MCF 10A (cell line): ENCODE data around the gene ZNF747. TPM values are rescaled to one million over a fixed set of nuclear protein-coding genes. Genes with fewer than 3 reads are reported as not detected.

Experiments used
- BruUV-seq: library from RNA; stranded (reverse); fragments of 400-500 nt; replicated peaks from 2 replicates; lab custom pipeline; 2021; lab: Mats Ljungman, UMichigan
- CTCF ChIA-PET: fragments of 300-600 bp; sonication (Branson Sonifier 250); formaldehyde crosslinking; extraction: SDS; loops from one replicate; lab custom pipeline; 2021; ENCODE audit warnings: antibody characterized with exemption, inconsistent platforms; lab: Yijun Ruan, JAX
- POLR2A ChIA-PET: fragments of 300-600, 350-650 bp; sonication (Branson Sonifier 250); formaldehyde crosslinking; extraction: SDS; loops from one replicate; lab custom pipeline; 2020; ENCODE audit warnings: antibody characterized with exemption, inconsistent platforms; lab: Yijun Ruan, JAX
- DNase-seq: peaks from one replicate; pipeline ENCODE4 v3.0.0-alpha.2; 2018; ENCODE audit not compliant: unreplicated experiment
- H3K27ac Mint-ChIP-seq: one replicate; pipeline ENCODE4 v1.8.0; 2022; ENCODE audit warnings: mild to moderate bottlenecking, low read depth, mixed read lengths; ENCODE audit not compliant: unreplicated experiment
- H3K27me3 Mint-ChIP-seq: one replicate; pipeline ENCODE4 v1.8.0; 2022; ENCODE audit warnings: mixed read lengths; ENCODE audit not compliant: insufficient read depth, unreplicated experiment
- H3K36me3 Mint-ChIP-seq: one replicate; pipeline ENCODE4 v1.8.0; 2022; ENCODE audit warnings: mild to moderate bottlenecking, moderate library complexity, mixed read lengths; ENCODE audit not compliant: insufficient read depth, unreplicated experiment
- H3K4me1 Mint-ChIP-seq: one replicate; pipeline ENCODE4 v1.8.0; 2022; ENCODE audit warnings: mixed read lengths; ENCODE audit not compliant: insufficient read depth, unreplicated experiment
- H3K4me3 Mint-ChIP-seq: one replicate; pipeline ENCODE4 v1.8.0; 2022; ENCODE audit warnings: mild to moderate bottlenecking, moderate library complexity, mixed read lengths; ENCODE audit not compliant: unreplicated experiment
- H3K9me3 Mint-ChIP-seq: one replicate; pipeline ENCODE4 v1.8.0; 2022; ENCODE audit warnings: mixed read lengths; ENCODE audit not compliant: unreplicated experiment
- intact Hi-C: fragments of 100-400 bp; cut with micrococcal nuclease; formaldehyde crosslinking; loops from 2 replicates; pipeline ENCODE4 v1.14.1; 2022
- microRNA-seq: library from miRNA; unstranded; fragments of <30 nt; microRNA quantifications from one replicate; pipeline ENCODE4 v1.2.0, GENCODE V29; 2022
- total RNA-seq: library from RNA; stranded (reverse); gene quantifications from 2 replicates; pipeline ENCODE4 v1.2.3, GENCODE V29; 2022
- TF ChIP-seq, protein P1 (sequence below): fragments of 200-600 bp; IDR thresholded peaks from one replicate; pipeline ENCODE4 v1.8.0; 2022; ENCODE audit warnings: antibody characterized with exemption, mild to moderate bottlenecking; ENCODE audit not compliant: unreplicated experiment

The ZNF747 gene
- total RNA-seq, 1 experiment from 2014 or later, result 13.7 TPM

GRCh38 chr16:30485818-30486436, 48.7 kb downstream of the ZNF747 start:
- TF ChIP-seq, protein P1, sequence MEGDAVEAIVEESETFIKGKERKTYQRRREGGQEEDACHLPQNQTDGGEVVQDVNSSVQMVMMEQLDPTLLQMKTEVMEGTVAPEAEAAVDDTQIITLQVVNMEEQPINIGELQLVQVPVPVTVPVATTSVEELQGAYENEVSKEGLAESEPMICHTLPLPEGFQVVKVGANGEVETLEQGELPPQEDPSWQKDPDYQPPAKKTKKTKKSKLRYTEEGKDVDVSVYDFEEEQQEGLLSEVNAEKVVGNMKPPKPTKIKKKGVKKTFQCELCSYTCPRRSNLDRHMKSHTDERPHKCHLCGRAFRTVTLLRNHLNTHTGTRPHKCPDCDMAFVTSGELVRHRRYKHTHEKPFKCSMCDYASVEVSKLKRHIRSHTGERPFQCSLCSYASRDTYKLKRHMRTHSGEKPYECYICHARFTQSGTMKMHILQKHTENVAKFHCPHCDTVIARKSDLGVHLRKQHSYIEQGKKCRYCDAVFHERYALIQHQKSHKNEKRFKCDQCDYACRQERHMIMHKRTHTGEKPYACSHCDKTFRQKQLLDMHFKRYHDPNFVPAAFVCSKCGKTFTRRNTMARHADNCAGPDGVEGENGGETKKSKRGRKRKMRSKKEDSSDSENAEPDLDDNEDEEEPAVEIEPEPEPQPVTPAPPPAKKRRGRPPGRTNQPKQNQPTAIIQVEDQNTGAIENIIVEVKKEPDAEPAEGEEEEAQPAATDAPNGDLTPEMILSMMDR, result no peak
- no peaks in the 10 kb centered on the region for H3K9me3 Mint-ChIP-seq
- H3K27ac Mint-ChIP-seq, result no peak overlapping the region
- BruUV-seq, result no TSS peak
- peaks cover 12% of the 10 kb centered on the region for H3K4me1 Mint-ChIP-seq
- no peak overlapping the region for H3K4me3 Mint-ChIP-seq
- no peaks in the 10 kb centered on the region for H3K27me3 Mint-ChIP-seq
- intact Hi-C loops, result no loop called here
- CTCF ChIA-PET, result no interaction called here
- DNase-seq, result no peak
- POLR2A ChIA-PET, result interaction anchor here (0.7 kb wide), 1 partner anchor 11 kb away, joined by 3 read pairs; no protein-coding TSS in a partner anchor
- peaks cover 15% of the 10 kb centered on the region for H3K36me3 Mint-ChIP-seq

- Mint-ChIP-seq H3K4me3 (no peak overlapping the region), H3K4me1 (peaks cover 5% of the 10 kb centered on the region), H3K36me3 (peaks cover 11% of the 10 kb centered on the region), H3K9me3 (no peaks in the 10 kb centered on the region), H3K27me3 (no peaks in the 10 kb centered on the region), H3K27ac (no peak overlapping the region)
- TF ChIP-seq, protein P1, result no peak
- no peak for DNase-seq
- ChIA-PET POLR2A (no interaction called here), CTCF (no interaction called here)
- intact Hi-C loops, result no loop called here
- no TSS peak for BruUV-seq
These were observed 49.8 kb downstream of the ZNF747 start for GRCh38 chr16:30484887-30485286.

DNA sequence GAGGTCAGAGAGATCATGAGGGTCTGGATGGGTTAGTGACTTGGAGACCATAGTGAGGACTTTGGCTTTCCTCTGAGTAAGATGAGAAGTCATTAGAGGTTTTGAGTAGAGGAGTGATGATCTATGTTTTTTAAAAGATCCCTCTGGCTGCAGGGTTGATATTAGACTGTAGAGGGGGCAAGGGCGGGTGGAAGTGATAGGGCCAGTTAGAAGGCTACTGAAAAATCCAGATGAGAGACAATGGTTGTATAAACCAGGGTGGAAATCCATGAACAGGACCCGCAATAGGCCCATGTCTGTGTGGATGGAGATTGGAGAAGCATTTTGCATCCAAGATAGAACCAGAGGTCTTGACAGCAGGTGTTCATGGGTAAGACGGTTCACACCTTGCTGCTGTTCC, 52.3 kb downstream of the ZNF747 start:
- TF ChIP-seq, protein P1, result no peak
- DNase-seq, result no peak
- Mint-ChIP-seq H3K27me3 (no peaks in the 10 kb centered on the region), H3K27ac (no peak overlapping the region), H3K36me3 (peaks cover 11% of the 10 kb centered on the region), H3K9me3 (no peaks in the 10 kb centered on the region), H3K4me1 (no peaks in the 10 kb centered on the region), H3K4me3 (no peak overlapping the region)
- ChIA-PET POLR2A (no interaction called here), CTCF (interaction anchor here (0.5 kb wide), 1 partner anchor 10 kb away, joined by 3 read pairs; the partner anchor contains the start of gene ITGAL)
- BruUV-seq, result no TSS peak
- intact Hi-C loops, result no loop called here

GRCh38 chr16:30481381-30481780, 53.3 kb downstream of the ZNF747 start:
- H3K4me3 Mint-ChIP-seq, result no peak overlapping the region
- H3K27ac Mint-ChIP-seq, result no peak overlapping the region
- no peaks in the 10 kb centered on the region for H3K9me3 Mint-ChIP-seq
- POLR2A ChIA-PET, result no interaction called here
- no peaks in the 10 kb centered on the region for H3K27me3 Mint-ChIP-seq
- H3K4me1 Mint-ChIP-seq, result no peaks in the 10 kb centered on the region
- TF ChIP-seq, protein P1, result no peak
- CTCF ChIA-PET, result interaction anchor here (1.7 kb wide), 1 partner anchor 9 kb away, joined by 6 read pairs; no protein-coding TSS in a partner anchor
- H3K36me3 Mint-ChIP-seq, result peaks cover 11% of the 10 kb centered on the region
- no TSS peak for BruUV-seq
- DNase-seq, result no peak
- intact Hi-C loops, result no loop called here

Small RNAs within 50 kb of the gene (microRNA-seq; reads per million reads assigned to microRNA genes)
- not detected for gene MIR4518

Other genes starting within 250 kb of the ZNF747 start
- 48.4 and 58.9 TPM in 2 replicates for gene CD2BP2, start 179.6 kb downstream of the ZNF747 start, total RNA-seq
- 46.5 and 48.0 TPM in 2 replicates for gene TBC1D10B, start 164.4 kb downstream of the ZNF747 start, total RNA-seq
- gene MYL11, start 160.1 kb downstream of the ZNF747 start, total RNA-seq, result 1.2 and 1.6 TPM in 2 replicates
- gene SEPTIN1, start 152.3 kb downstream of the ZNF747 start, total RNA-seq, result 1.3 and 1.7 TPM in 2 replicates
- gene ZNF48, start 139.4 kb downstream of the ZNF747 start, total RNA-seq, result 11.0 and 12.4 TPM in 2 replicates
- 8.1 and 8.3 TPM in 2 replicates for gene ZNF771, start 127.3 kb downstream of the ZNF747 start, total RNA-seq
- gene DCTPP1, start 104.8 kb downstream of the ZNF747 start, total RNA-seq, result 29.1 and 42.4 TPM in 2 replicates
- gene SEPHS2, start 89.0 kb downstream of the ZNF747 start, total RNA-seq, result 51.9 and 73.3 TPM in 2 replicates
- not detected in 2 replicates for gene ITGAL, start 62.1 kb downstream of the ZNF747 start, total RNA-seq
- gene ZNF768, start 8.3 kb downstream of the ZNF747 start, total RNA-seq, result 38.6 and 39.3 TPM in 2 replicates
- 8.3 and 10.6 TPM in 2 replicates for gene ZNF764, start 23.5 kb upstream of the ZNF747 start, total RNA-seq
- 9.0 and 11.6 TPM in 2 replicates for gene ZNF688, start 36.9 kb upstream of the ZNF747 start, total RNA-seq
- gene ZNF785, start 50.8 kb upstream of the ZNF747 start, total RNA-seq, result 12.8 and 16.3 TPM in 2 replicates
- gene ZNF689, start 75.5 kb upstream of the ZNF747 start, total RNA-seq, result 4.5 and 6.1 TPM in 2 replicates
- gene PRR14, start 116.1 kb upstream of the ZNF747 start, total RNA-seq, result 39.4 and 41.4 TPM in 2 replicates
- 69.1 and 80.8 TPM in 2 replicates for gene FBRS, start 123.6 kb upstream of the ZNF747 start, total RNA-seq
- 52.3 and 60.7 TPM in 2 replicates for gene SRCAP, start 164.3 kb upstream of the ZNF747 start, total RNA-seq
- gene PHKG2, start 213.6 kb upstream of the ZNF747 start, total RNA-seq, result 28.0 and 28.4 TPM in 2 replicates
- 4.8 and 5.2 TPM in 2 replicates for gene CFAP119, start 227.2 kb upstream of the ZNF747 start, total RNA-seq
- gene RNF40, start 227.5 kb upstream of the ZNF747 start, total RNA-seq, result 78.0 and 85.0 TPM in 2 replicates